IMR-90 (cell line): Measurements from ENCODE around the gene ADAMTS19.
A peak's percentile ranks its signal among the peaks of the same experiment; 100 is the strongest.

Experiments
- CTCF ChIP-seq: conservative IDR thresholded peaks from 2 replicates; pipeline ENCODE4 v1.5.1; 2012; ENCODE audit warnings: mild to moderate bottlenecking, low read depth, low read length, improper control_type of control experiment
- MAFK ChIP-seq: IDR thresholded peaks from 2 replicates; pipeline ENCODE4 v1.6.1; 2012; ENCODE audit warnings: low read depth, low read length, improper control_type of control experiment
- MAZ ChIP-seq: IDR thresholded peaks from 2 replicates; pipeline ENCODE4 v1.6.1; 2012; ENCODE audit warnings: low read depth, mild to moderate bottlenecking, low read length, improper control_type of control experiment, moderate library complexity, borderline replicate concordance
- POLR2A ChIP-seq: IDR thresholded peaks from 2 replicates; pipeline ENCODE4 v1.6.1; 2012; ENCODE audit warnings: mild to moderate bottlenecking, low read depth, low read length
- RCOR1 ChIP-seq: IDR thresholded peaks from 2 replicates; pipeline ENCODE4 v1.6.1; 2012; ENCODE audit warnings: mild to moderate bottlenecking, low read length, improper control_type of control experiment; ENCODE audit not compliant: insufficient replicate concordance
- RFX5 ChIP-seq: IDR thresholded peaks from 2 replicates; pipeline ENCODE4 v1.8.0; 2012; ENCODE audit warnings: low read depth, mild to moderate bottlenecking, low read length, moderate library complexity

- TF ChIP-seq CTCF (peak; percentile 65), MAFK (no peak), MAZ (no peak), RCOR1 (no peak), POLR2A (no peak), RFX5 (no peak)
These were observed 311.1 kb downstream of the ADAMTS19 start for GRCh38 chr5:129771058-129771838.
